SKM-1 treated with dmso at 0.1 percent for 144 hours (cell line): ENCODE results near the gene CBLC.
A peak's percentile ranks its signal among the peaks of the same experiment; 100 is the strongest.
"Not testable (repeated sequence)": the region's sequence is repeated elsewhere in the genome, so short reads cannot be mapped to it uniquely, and the experiment has no call there.

ENCODE experiments used
- DNase-seq: peaks from one replicate; lab custom pipeline; 2025; ENCODE audit not compliant: unreplicated experiment; lab: John Stamatoyannopoulos, UW

Gene CBLC

GRCh38 chr19:44817725-44818465 is 40.2 kb downstream of the CBLC start:
- DNase-seq, result no peak

GRCh38 chr19:44818466-44819031 is 40.9 kb downstream of the CBLC start:
- DNase-seq, result no peak

- no peak for DNase-seq
These were observed 41.6 kb downstream of the CBLC start for GRCh38 chr19:44819246-44819832.

- no peak for DNase-seq
These were observed 43.2 kb downstream of the CBLC start for GRCh38 chr19:44820648-44821609.

GRCh38 chr19:44822177-44822576 is 44.5 kb downstream of the CBLC start:
- DNase-seq, result no peak

- DNase-seq, result no peak
These were observed 45.1 kb downstream of the CBLC start for GRCh38 chr19:44822670-44823372.

GRCh38 chr19:44823373-44823698 is 45.6 kb downstream of the CBLC start:
- no peak for DNase-seq

- DNase-seq, result no peak
These were observed 47.1 kb downstream of the CBLC start for GRCh38 chr19:44824761-44825160.

- not testable (repeated sequence) for DNase-seq
These were observed 55.2 kb downstream of the CBLC start for GRCh38 chr19:44832875-44833274.

GRCh38 chr19:44834399-44834798 is 56.7 kb downstream of the CBLC start:
- not testable (repeated sequence) for DNase-seq

- no peak for DNase-seq
These were observed 61.6 kb downstream of the CBLC start for GRCh38 chr19:44839276-44839675.

- no peak for DNase-seq
These were observed 63.1 kb downstream of the CBLC start for GRCh38 chr19:44840811-44841210.

GRCh38 chr19:44841231-44841630 is 63.5 kb downstream of the CBLC start:
- DNase-seq, result no peak

GRCh38 chr19:44845286-44845611 is 67.6 kb downstream of the CBLC start:
- DNase-seq, result no peak

- peak; percentile 77 for DNase-seq
These were observed 68.1 kb downstream of the CBLC start, which contains the start of gene NECTIN2 for GRCh38 chr19:44845612-44846454. NECTIN2 (plus strand) TSS chr19:44846297; CDS start chr19:44846526, 229 bp downstream.

GRCh38 chr19:44846455-44847143 is 68.9 kb downstream of the CBLC start:
- DNase-seq, result no peak

GRCh38 chr19:44847144-44848035 is 69.7 kb downstream of the CBLC start:
- no peak for DNase-seq

- no peak for DNase-seq
These were observed 70.5 kb downstream of the CBLC start for GRCh38 chr19:44848036-44848811.
